Trophoblast cell (in vitro differentiated cells and primary cell): ENCODE results near the gene NT5DC1.

Experiments
- DNase-seq, 2 donors: peaks; one replicate each; pipeline ENCODE4 v3.0.0-alpha.2; 2016
- H2AFZ ChIP-seq: 2 replicates; pipeline ENCODE4 v1.6.1; 2013; ENCODE audit warnings: low read length, moderate library complexity, mild to moderate bottlenecking; ENCODE audit not compliant: insufficient read depth, poor library complexity
- H2AK5ac ChIP-seq: 2 replicates; pipeline ENCODE4 v1.6.1; 2013; ENCODE audit warnings: mild to moderate bottlenecking, low read length
- H2BK120ac ChIP-seq: 2 replicates; pipeline ENCODE4 v1.6.1; 2013; ENCODE audit warnings: low read length, mild to moderate bottlenecking, moderate library complexity; ENCODE audit not compliant: insufficient read depth, poor library complexity
- H2BK12ac ChIP-seq: 2 replicates; pipeline ENCODE4 v1.6.1; 2013; ENCODE audit warnings: mild to moderate bottlenecking, low read length, moderate library complexity
- H2BK5ac ChIP-seq: 2 replicates; pipeline ENCODE4 v1.6.1; 2013; ENCODE audit warnings: low read length, low read depth, moderate library complexity, mild to moderate bottlenecking; ENCODE audit not compliant: poor library complexity
- H3K14ac ChIP-seq: 2 replicates; pipeline ENCODE4 v1.6.1; 2013; ENCODE audit warnings: mild to moderate bottlenecking, low read length
- H3K18ac ChIP-seq: 2 replicates; pipeline ENCODE4 v1.6.1; 2013; ENCODE audit warnings: mild to moderate bottlenecking, low read length
- H3K23ac ChIP-seq: 2 replicates; pipeline ENCODE4 v1.6.1; 2013; ENCODE audit warnings: low read length
- H3K27ac ChIP-seq: 2 replicates; pipeline ENCODE4 v1.5.1; 2013; ENCODE audit warnings: low read depth, mild to moderate bottlenecking, inconsistent platforms, low read length, moderate library complexity
- H3K27me3 ChIP-seq: 2 replicates; pipeline ENCODE4 v1.6.1; 2013; ENCODE audit warnings: inconsistent platforms, mild to moderate bottlenecking, low read length, moderate library complexity; ENCODE audit not compliant: insufficient read depth
- H3K36me3 ChIP-seq, 2 experiments: 1 replicate in 1 of 2; 2 replicates in 1 of 2; pipeline ENCODE4 v1.6.1; 2013; ENCODE audit warnings: low read length in 2 of 2, mild to moderate bottlenecking in 2 of 2, moderate library complexity in 1 of 2; ENCODE audit not compliant: insufficient read depth in 2 of 2, control insufficient read depth in 1 of 2
- H3K4ac ChIP-seq: 2 replicates; pipeline ENCODE4 v1.6.1; 2013; ENCODE audit warnings: low read depth, mild to moderate bottlenecking, low read length, moderate library complexity
- H3K4me1 ChIP-seq, 2 experiments: 1 replicate in 1 of 2; 2 replicates in 1 of 2; pipeline ENCODE4 v1.6.1; 2013; ENCODE audit warnings: low read length in 2 of 2, mild to moderate bottlenecking in 2 of 2, moderate library complexity in 1 of 2; ENCODE audit not compliant: insufficient read depth in 2 of 2, control insufficient read depth in 1 of 2
- H3K4me2 ChIP-seq: 2 replicates; pipeline ENCODE4 v1.6.1; 2013; ENCODE audit warnings: inconsistent platforms, mild to moderate bottlenecking, low read length, moderate library complexity
- H3K4me3 ChIP-seq: 2 replicates; pipeline ENCODE4 v1.5.1; 2013; ENCODE audit warnings: mild to moderate bottlenecking, low read depth, low read length, inconsistent platforms
- H3K79me1 ChIP-seq: one replicate; pipeline ENCODE4 v1.6.1; 2013; ENCODE audit warnings: low read length
- H3K79me2 ChIP-seq: 2 replicates; pipeline ENCODE4 v1.6.1; 2013; ENCODE audit warnings: low read length, mild to moderate bottlenecking; ENCODE audit not compliant: control insufficient read depth, insufficient read depth, poor library complexity
- H3K9ac ChIP-seq: 2 replicates; pipeline ENCODE4 v1.6.1; 2013; ENCODE audit warnings: mild to moderate bottlenecking, low read length
- H3K9me3 ChIP-seq: 2 replicates; pipeline ENCODE4 v1.6.1; 2013; ENCODE audit warnings: low read depth, mild to moderate bottlenecking, control low read depth, inconsistent platforms, low read length; ENCODE audit not compliant: insufficient read depth
- H4K12ac ChIP-seq: 2 replicates; pipeline ENCODE4 v1.6.1; 2013; ENCODE audit warnings: low read depth, mild to moderate bottlenecking, low read length, moderate library complexity
- H4K8ac ChIP-seq: 2 replicates; pipeline ENCODE4 v1.6.1; 2013; ENCODE audit warnings: low read depth, mild to moderate bottlenecking, low read length, moderate library complexity
- H4K91ac ChIP-seq: one replicate; pipeline ENCODE4 v1.6.1; 2013; ENCODE audit warnings: low read depth, mild to moderate bottlenecking, low read length, moderate library complexity
- WGBS: extraction: QIAGEN DNeasy Blood & Tissue Kit; methylation state at CpG from one replicate; pipeline ENCODE4 v1.1.7; 2013; ENCODE audit warnings: missing lambda C conversion rate; ENCODE audit not compliant: insufficient read length, insufficient coverage; ENCODE audit errors: extremely low coverage; 5-methylcytosine and 5-hydroxymethylcytosine counted together

Gene NT5DC1

DNA sequence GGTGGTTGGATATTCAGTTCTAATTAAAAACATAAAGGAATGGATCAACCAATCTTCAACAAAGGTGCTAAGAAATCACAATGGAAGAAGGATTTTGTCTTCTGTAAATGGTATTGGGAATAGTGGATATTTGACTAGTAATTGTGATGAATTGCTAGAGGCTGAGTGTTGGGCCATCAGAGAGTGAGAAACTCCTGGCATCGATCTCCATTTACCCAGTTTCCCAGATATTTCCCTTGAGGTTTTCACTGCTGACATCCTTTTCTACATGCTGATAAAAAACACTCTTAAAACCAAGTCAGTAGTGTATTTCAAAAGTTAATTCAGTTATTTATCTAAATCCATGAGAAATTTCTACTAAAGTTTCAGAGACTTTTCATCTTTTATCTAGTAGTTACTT lies 65.7 kb downstream of the NT5DC1 start:
- Histone ChIP-seq H3K9ac (no peak overlapping the region), H2AK5ac (no peak overlapping the region), H3K4me1 (no peaks in the 10 kb centered on the region), H3K4me3 (no peak overlapping the region), H3K27ac (no peak overlapping the region), H2BK12ac (no peak overlapping the region), H3K4me2 (no peak overlapping the region), H4K8ac (no peak overlapping the region), H2AFZ (no peak overlapping the region), H2BK120ac (no peak overlapping the region), H3K27me3 (no peaks in the 10 kb centered on the region), H3K9me3 (no peaks in the 10 kb centered on the region), H3K23ac (no peak overlapping the region), H2BK5ac (no peak overlapping the region), H3K4ac (no peak overlapping the region), H3K18ac (no peak overlapping the region), H3K79me1 (no peaks in the 10 kb centered on the region), H4K12ac (no peak overlapping the region), H3K79me2 (no peaks in the 10 kb centered on the region), H4K91ac (no peak overlapping the region), H3K14ac (no peak overlapping the region), H3K36me3 (no peaks in the 10 kb centered on the region)
- DNase-seq, result no peak
- no CpG with 5 or more reads among the region's 1 CpG for WGBS

DNA sequence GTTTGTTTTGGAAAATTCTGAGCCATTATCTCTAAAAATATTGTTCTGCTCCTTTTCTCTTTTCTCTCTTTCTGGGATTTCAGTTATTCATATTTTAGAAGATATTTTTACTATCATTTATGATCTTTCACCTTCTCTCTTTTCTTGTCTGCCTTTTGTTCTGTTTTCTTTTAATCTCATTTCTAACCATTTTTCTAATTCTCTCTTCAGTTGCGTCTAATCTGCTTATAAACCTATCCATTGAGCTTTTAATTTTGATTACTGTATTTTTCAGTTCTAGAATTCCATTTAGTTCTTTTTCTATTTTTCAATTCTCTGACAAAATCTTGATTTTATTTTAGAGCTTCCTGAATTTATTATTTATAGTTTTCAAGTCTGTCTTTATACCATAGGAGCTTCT lies 67.5 kb downstream of the NT5DC1 start:
- H3K9ac ChIP-seq, result no peak overlapping the region
- no peak overlapping the region for H3K4me3 ChIP-seq
- H4K91ac ChIP-seq, result no peak overlapping the region
- H3K14ac ChIP-seq, result no peak overlapping the region
- H2BK12ac ChIP-seq, result no peak overlapping the region
- H2BK120ac ChIP-seq, result no peak overlapping the region
- 100% methylated on average over 1 of the region's 1 CpG for WGBS
- H3K27ac ChIP-seq, result no peak overlapping the region
- H3K79me2 ChIP-seq, result no peaks in the 10 kb centered on the region
- H4K8ac ChIP-seq, result no peak overlapping the region
- no peaks in the 10 kb centered on the region for H3K27me3 ChIP-seq
- H4K12ac ChIP-seq, result no peak overlapping the region
- H3K79me1 ChIP-seq, result no peaks in the 10 kb centered on the region
- no peak overlapping the region for H3K4ac ChIP-seq
- no peak overlapping the region for H3K18ac ChIP-seq
- H2AFZ ChIP-seq, result no peak overlapping the region
- no peak for DNase-seq
- H3K4me1 ChIP-seq, result no peaks in the 10 kb centered on the region
- no peaks in the 10 kb centered on the region for H3K9me3 ChIP-seq
- no peaks in the 10 kb centered on the region for H3K36me3 ChIP-seq
- no peak overlapping the region for H3K4me2 ChIP-seq
- no peak overlapping the region for H2AK5ac ChIP-seq
- no peak overlapping the region for H3K23ac ChIP-seq
- H2BK5ac ChIP-seq, result no peak overlapping the region

GRCh38 chr6:116169880-116170279 lies 69.2 kb downstream of the NT5DC1 start:
- Histone ChIP-seq H3K36me3 (no peaks in the 10 kb centered on the region), H2BK120ac (no peak overlapping the region), H3K18ac (no peak overlapping the region), H4K91ac (no peak overlapping the region), H3K14ac (no peak overlapping the region), H3K4ac (no peak overlapping the region), H3K27ac (no peak overlapping the region), H2AFZ (no peak overlapping the region), H3K79me1 (no peaks in the 10 kb centered on the region), H3K9ac (no peak overlapping the region), H3K4me3 (no peak overlapping the region), H3K79me2 (no peaks in the 10 kb centered on the region), H4K12ac (no peak overlapping the region), H3K4me1 (no peaks in the 10 kb centered on the region), H2BK5ac (no peak overlapping the region), H3K4me2 (no peak overlapping the region), H3K23ac (no peak overlapping the region), H3K9me3 (no peaks in the 10 kb centered on the region), H2BK12ac (no peak overlapping the region), H4K8ac (no peak overlapping the region), H2AK5ac (no peak overlapping the region), H3K27me3 (no peaks in the 10 kb centered on the region)
- WGBS, result no CpG with 5 or more reads among the region's 2 CpGs
- no peak for DNase-seq

DNA sequence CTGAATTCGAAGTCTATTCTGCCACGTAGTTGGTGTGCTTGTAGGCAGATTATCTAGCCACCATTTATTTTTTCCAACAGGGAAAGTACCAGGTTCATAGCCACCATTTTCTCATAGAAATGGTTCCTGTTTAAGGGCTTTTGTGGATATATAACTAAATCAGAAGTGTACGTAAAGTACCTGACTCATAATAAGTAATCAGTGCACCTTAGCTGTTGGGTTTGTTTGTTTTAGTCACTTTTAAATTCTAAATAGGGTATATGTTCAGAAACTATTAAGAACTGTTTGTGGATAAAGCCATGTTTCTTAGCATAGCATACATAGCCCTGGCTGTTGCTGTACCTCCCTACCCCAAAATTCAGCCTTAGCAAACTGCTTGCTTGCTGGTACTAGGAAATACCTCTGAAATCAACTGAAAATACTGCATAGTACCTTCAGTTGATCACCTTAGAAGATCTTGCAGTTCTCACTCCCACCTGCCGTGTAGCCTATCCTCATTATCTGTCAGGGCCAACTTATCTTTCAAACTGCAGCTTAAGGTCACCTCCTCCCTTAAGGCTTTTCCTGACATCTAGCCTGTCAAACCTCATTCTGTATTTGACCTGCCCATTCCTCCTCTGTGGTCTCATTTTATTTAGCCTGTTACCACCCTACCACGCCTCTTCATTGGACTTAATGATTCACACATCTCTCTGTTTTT lies 69.9 kb downstream of the NT5DC1 start:
- H3K36me3 ChIP-seq, result no peaks in the 10 kb centered on the region
- H3K27me3 ChIP-seq, result no peaks in the 10 kb centered on the region
- H3K4me1 ChIP-seq, result no peaks in the 10 kb centered on the region
- no peak overlapping the region for H3K27ac ChIP-seq
- H2BK5ac ChIP-seq, result no peak overlapping the region
- no peak overlapping the region for H3K4me2 ChIP-seq
- no peak overlapping the region for H4K8ac ChIP-seq
- no peak for DNase-seq
- H3K9me3 ChIP-seq, result no peaks in the 10 kb centered on the region
- H3K18ac ChIP-seq, result no peak overlapping the region
- no peak overlapping the region for H3K4me3 ChIP-seq
- WGBS, result no CpG with 5 or more reads among the region's 5 CpGs
- no peak overlapping the region for H3K23ac ChIP-seq
- no peak overlapping the region for H2BK120ac ChIP-seq
- H3K14ac ChIP-seq, result no peak overlapping the region
- H2AK5ac ChIP-seq, result no peak overlapping the region
- no peak overlapping the region for H2BK12ac ChIP-seq
- no peak overlapping the region for H3K9ac ChIP-seq
- H3K4ac ChIP-seq, result no peak overlapping the region
- H3K79me2 ChIP-seq, result no peaks in the 10 kb centered on the region
- H4K91ac ChIP-seq, result no peak overlapping the region
- no peaks in the 10 kb centered on the region for H3K79me1 ChIP-seq
- no peak overlapping the region for H4K12ac ChIP-seq
- no peak overlapping the region for H2AFZ ChIP-seq
